Measurements from ENCODE around the gene ZNF534.
"Not testable (repeated sequence)": the region's sequence is repeated elsewhere in the genome, so short reads cannot be mapped to it uniquely, and the experiment has no call there.

ZNF534 gene
- 0 to 0.06 reads per million in 2 experiments for total RNA-seq

GRCh38 chr19:52428937-52429336 lies at the start of gene ZNF534:
ZNF534 (plus strand) TSS chr19:52429148; CDS start chr19:52431475, 2,327 bp downstream.
- no peak for DNase-seq (ENCODE audit: low read depth)

GRCh38 chr19:52391135-52391534 lies 37.8 kb upstream of the ZNF534 start:
- DNase-seq (ENCODE audit: low read depth), result no peak

GRCh38 chr19:52397310-52398080 lies 31.5 kb upstream of the ZNF534 start, which contains the start of gene ZNF528:
ZNF528 (plus strand) TSS chr19:52397849; CDS start chr19:52402014, 4,165 bp downstream.
- DNase-seq (ENCODE audit: low read depth), result peak; percentile 84

GRCh38 chr19:52398081-52398441 lies 30.9 kb upstream of the ZNF534 start:
- no peak for DNase-seq (ENCODE audit: low read depth)

DNA sequence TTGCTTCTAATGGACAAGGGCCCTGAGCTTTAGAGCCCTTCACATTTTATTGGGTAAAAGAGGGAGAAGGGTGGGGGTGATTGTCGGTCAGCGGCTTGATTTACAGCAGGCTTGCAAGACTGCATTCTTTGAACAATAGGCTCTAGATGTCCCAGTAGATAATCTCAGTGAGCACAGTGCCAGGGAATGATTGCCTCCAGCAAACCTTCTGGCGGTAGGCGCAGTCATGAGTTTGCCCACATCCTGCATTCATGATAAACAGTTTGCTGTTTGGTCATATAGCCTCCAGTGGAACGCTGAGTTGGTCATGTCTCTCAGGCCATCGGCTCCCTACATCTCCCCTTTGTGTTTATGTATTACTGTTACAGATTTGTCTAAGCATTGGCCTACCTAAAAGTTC lies 18.7 kb upstream of the ZNF534 start:
- DNase-seq (ENCODE audit: low read depth), result no peak

- DNase-seq (ENCODE audit: low read depth), result no peak
These were observed 13.2 kb upstream of the ZNF534 start for GRCh38 chr19:52415711-52416110.

DNA sequence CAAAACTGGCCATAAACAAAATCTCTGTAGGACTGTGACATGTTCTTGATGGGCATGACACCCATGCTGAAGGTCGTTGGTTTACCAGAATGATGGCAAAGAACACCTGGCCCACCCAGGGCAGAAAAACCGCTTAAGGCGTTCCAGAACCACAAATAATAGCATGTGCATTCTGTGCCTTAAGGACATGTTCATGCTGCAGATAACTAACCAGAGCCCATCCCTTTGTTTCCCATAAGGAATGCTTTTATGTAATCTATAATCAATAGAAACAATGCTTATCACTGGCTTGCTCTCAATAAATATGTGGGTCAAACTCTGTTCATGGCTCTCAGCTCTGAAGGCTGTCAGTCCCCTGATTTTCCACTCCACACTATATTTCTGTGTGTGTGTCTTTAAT lies 13.2 kb downstream of the ZNF534 start:
- DNase-seq (ENCODE audit: low read depth), result no peak

DNA sequence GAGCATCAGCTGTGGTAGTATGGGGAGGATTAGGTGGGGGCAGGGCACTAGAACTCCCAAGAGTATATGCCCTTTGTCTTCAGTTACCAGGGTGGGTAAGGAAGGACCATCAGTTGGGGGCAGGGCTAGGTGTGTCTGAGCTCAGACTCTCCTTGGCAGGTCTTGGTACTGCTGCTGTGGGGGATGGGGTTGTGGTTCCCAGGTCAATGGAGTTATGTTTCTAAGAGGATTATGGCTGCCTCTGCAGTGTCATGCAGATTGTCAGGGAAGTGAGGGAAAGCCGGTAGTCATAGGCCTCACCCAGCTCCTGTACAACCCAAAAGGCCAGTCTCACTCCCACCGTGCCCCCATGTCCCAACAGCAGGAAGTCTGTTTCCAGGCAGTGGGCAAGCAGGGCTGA lies 15.6 kb downstream of the ZNF534 start:
- no peak for DNase-seq (ENCODE audit: low read depth)

DNA sequence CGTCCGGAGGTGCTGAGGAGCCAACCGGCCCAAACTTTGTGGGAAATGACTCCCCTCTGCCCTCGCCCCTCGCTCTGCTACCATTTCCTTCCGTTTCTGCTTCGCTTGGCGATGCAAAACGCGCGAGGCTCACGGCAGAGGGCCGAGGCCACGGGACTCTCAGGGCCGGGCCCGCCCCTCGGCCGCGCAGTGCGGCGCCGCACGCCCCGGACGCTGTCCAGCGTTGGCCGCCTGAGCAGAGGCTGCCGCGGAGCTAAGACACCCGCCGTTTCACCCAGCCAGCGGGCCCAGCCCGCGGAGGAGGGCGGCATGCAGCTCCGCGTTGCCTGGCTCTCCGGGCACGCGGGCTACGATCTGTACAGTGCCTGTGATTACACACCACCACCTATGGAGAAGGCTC lies 22.3 kb downstream of the ZNF534 start:
- DNase-seq (ENCODE audit: low read depth), result no peak

DNA sequence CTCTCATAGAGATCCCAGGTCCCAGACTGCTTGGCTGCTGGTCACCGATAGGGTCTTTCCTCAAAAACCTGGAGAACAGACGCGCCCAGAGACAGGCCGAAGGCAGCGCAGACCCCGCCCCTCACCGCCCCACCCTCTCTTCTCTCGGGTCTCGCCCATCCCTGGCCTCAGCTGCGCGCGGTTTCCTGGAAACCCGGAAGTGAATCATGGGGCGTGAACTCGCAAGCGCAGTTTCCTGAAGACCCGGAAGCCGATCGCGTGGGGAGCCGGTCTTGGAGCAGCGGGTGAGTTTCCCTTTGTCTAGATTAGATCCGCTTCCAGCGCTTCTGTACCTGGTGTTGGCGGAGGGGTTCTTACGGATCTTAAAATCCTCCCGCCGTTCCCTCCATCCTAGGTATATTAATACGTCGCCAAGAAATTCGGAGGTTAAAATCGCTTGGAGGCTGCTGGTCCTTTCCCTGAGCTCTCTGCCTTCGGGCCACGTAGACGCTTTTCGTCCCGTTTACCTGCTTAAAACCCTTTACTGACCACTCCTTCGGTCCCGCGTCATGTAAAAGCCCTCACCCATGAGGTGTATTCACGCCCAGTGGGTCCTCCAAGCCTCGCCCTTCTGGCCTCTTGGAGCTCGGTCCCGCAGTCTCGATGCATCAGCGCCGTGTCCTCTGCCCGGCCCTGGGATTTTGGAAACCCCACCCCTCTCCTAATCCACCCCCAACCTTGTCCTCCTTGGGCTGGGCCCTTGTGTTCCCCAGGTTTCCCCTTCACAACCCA lies 24.6 kb downstream of the ZNF534 start, which contains the start of gene ZNF578:
ZNF578 (plus strand) TSS at position 230 of the 771 bp plus-strand sequence. CDS start 48,293 bp downstream, outside the sequence.
- DNase-seq (ENCODE audit: low read depth), result peak; percentile 34

GRCh38 chr19:52464798-52465470 lies 36.0 kb downstream of the ZNF534 start:
- no peak for DNase-seq (ENCODE audit: low read depth)

- DNase-seq (ENCODE audit: low read depth), result no peak
These were observed 44.9 kb downstream of the ZNF534 start for GRCh38 chr19:52473655-52474350.

DNA sequence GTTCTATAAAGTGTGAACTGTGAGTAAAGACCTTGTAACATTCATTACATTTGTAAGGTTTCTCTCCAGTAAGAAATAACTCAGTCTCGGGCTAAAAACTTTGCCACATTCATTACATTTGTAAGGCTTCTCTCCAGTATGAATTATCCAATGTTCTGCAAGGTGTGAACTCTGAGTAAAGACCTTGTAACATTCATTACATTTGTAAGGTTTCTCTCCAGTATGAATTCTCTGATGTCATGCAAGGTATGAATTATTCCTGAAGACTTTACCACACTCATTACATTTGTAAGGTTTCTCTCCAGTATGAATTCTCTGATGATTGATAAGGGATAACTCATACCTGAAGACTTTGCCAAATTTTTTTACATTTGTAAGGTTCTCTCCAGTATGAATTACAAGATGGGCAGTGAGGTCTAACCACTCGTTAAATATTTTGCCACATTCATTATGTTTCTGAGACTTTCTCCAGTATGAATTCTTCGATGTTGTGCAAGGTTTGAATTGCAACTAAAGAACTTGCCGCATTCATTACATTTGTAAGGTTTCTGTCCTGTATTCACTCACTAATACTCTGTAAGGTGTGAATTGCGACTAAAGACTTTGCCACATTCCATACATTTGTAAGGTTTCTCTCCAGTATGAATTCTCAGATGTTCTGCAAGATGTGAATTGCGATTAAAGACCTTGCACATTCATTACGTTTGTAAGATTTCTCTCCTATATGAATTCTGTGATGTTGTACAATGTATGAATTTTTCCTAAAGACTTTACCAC lies 45.6 kb downstream of the ZNF534 start:
- no peak for DNase-seq (ENCODE audit: low read depth)

- not testable (repeated sequence) for DNase-seq (ENCODE audit: low read depth)
These were observed 55.3 kb downstream of the ZNF534 start for GRCh38 chr19:52484111-52484743.

DNA sequence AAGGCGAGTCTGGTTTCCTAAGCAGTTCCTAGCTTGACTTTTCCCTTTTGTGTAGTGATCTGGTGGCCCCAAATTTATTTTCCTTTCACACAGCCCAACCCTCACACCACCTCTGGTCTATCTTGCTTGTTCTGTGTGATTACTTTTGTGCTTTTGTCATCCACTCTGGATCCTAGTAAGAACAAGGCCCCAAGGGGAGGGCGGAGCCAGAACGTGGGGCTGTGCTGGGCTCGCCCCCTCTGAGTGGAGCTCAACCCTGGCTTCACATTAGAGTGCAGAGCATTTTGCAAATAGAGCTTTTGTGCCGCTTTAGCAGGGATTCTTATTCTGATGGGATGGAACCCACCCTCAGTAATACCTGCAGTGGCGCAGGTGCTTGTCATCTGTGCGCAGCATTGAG lies 56.1 kb downstream of the ZNF534 start:
- DNase-seq (ENCODE audit: low read depth), result not testable (repeated sequence)

DNA sequence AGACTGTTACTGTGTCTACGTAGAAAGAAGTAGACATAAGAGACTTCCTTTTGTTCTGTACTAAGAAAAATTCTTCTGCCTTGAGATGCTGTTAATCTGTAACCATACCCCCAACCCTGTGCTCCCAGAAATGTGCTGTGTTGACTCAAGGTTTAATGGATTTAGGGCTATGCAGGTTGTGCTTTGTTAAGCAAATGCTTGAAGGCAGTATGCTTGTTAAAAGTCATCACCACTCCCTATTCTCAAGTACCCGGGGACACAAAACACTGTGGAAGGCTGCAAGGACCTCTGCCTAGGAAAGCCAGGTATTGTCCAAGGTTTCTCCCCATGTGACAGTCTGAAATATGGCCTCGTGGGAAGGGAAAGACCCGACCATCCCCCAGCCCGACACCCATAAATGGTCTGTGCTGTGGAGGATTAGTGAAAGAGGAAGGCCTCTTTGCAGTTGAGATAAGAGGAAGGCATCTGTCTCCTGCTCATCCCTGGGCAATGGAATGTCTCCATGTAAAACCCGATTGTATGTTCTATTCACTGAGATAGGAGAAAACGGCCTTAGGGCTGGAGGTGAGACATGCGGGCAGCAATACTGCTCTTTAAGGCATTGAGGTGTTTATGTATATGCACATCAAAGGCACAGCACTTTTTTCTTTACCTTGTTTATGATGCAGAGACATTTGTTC lies 56.8 kb downstream of the ZNF534 start:
- not testable (repeated sequence) for DNase-seq (ENCODE audit: low read depth)

GRCh38 chr19:52492201-52492993 lies 63.4 kb downstream of the ZNF534 start:
- DNase-seq (ENCODE audit: low read depth), result no peak

DNA sequence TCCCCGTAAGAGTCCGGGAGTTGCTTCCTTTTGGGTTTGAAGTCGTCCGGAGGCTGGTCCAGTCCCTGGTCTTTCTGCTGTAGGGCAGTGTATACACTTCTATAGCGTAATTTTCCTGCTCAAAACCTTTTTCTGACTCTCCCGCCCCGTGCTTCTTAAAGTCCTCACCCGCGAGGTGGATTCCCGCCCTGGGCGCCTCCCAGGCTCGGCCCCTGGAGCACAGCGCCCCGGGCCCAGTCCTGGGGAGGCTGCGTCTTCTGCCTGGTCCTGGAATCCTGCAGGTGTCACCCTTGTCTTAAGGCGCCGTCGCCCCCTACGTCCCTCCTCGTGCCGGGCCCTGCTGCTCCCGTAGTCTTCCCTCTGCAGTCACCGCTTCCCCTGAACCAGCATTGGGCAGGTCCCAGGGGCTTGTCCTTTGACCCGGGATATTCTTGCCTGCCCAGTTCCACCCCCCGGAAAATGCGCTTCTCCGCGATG lies 64.1 kb downstream of the ZNF534 start:
- DNase-seq (ENCODE audit: low read depth), result no peak

GRCh38 chr19:52494518-52494917 lies 65.6 kb downstream of the ZNF534 start:
- DNase-seq (ENCODE audit: low read depth), result no peak
